HuH-7.5 (cell line): ENCODE data around the gene SLCO4A1.

Experiments
- DNase-seq: peaks from one replicate; pipeline ENCODE4 v3.0.0; 2011; ENCODE audit warnings: low spot score

Gene SLCO4A1

GRCh38 chr20:62638055-62638570, 4.2 kb upstream of the SLCO4A1 start:
- DNase-seq, result no peak

GRCh38 chr20:62638679-62639406, 3.5 kb upstream of the SLCO4A1 start:
- no peak for DNase-seq

GRCh38 chr20:62639765-62640164, 2.5 kb upstream of the SLCO4A1 start:
- DNase-seq, result no peak

GRCh38 chr20:62640870-62641269, 1.4 kb upstream of the SLCO4A1 start:
- DNase-seq, result no peak

- no peak for DNase-seq
Observed at GRCh38 chr20:62641321-62642050, 817 bp upstream of the SLCO4A1 start.

GRCh38 chr20:62642666-62643520, 590 bp downstream of the SLCO4A1 start:
- DNase-seq, result no peak

GRCh38 chr20:62643521-62644043, 1.3 kb downstream of the SLCO4A1 start:
- no peak for DNase-seq

- DNase-seq, result no peak
Observed at GRCh38 chr20:62644044-62644795, 1.9 kb downstream of the SLCO4A1 start.

- no peak for DNase-seq
Observed at GRCh38 chr20:62644802-62645496, 2.6 kb downstream of the SLCO4A1 start.

- DNase-seq, result no peak
Observed at GRCh38 chr20:62645613-62646012, 3.3 kb downstream of the SLCO4A1 start.

GRCh38 chr20:62646851-62647520, 4.7 kb downstream of the SLCO4A1 start:
- no peak for DNase-seq

GRCh38 chr20:62647521-62648317, 5.4 kb downstream of the SLCO4A1 start:
- no peak for DNase-seq

- no peak for DNase-seq
Observed at GRCh38 chr20:62648318-62648995, 6.2 kb downstream of the SLCO4A1 start.

- no peak for DNase-seq
Observed at GRCh38 chr20:62649140-62649539, 6.8 kb downstream of the SLCO4A1 start.

- no peak for DNase-seq
Observed at GRCh38 chr20:62650551-62651284, 8.4 kb downstream of the SLCO4A1 start.

- DNase-seq, result no peak
Observed at GRCh38 chr20:62651285-62652021, 9.2 kb downstream of the SLCO4A1 start.
